Vagina (tissue), 2 donors: ENCODE measurements around the gene PHKG2.

Experiments
- CTCF ChIP-seq, 3 experiments: fragments of 450-650 bp in 2 of 3; fragments of 200-600 bp in 1 of 3; sonication (generic) in 1 of 3; IDR thresholded peaks; one replicate each; pipeline ENCODE4 v1.5.1; 2017 to 2019; ENCODE audit warnings: antibody characterized with exemption in 3 of 3, mild to moderate bottlenecking in 2 of 3, moderate library complexity in 2 of 3
- POLR2A ChIP-seq, 2 donors: fragments of 450-650 bp; IDR thresholded peaks; one replicate each; pipeline ENCODE4 v1.6.1; 2017; ENCODE audit warnings: antibody characterized with exemption in 2 of 2, mild to moderate bottlenecking in 2 of 2, moderate library complexity in 2 of 2
- POLR2AphosphoS5 ChIP-seq, 2 donors: sonication (generic); formaldehyde crosslinking; IDR thresholded peaks; one replicate each; pipeline ENCODE4 v1.9.0; 2017; ENCODE audit warnings: antibody characterized with exemption in 2 of 2, mild to moderate bottlenecking in 2 of 2, low read depth in 1 of 2; ENCODE audit not compliant: insufficient read depth in 1 of 2

GRCh38 chr16:30760577-30761426 is 12.6 kb downstream of the PHKG2 start:
- TF ChIP-seq POLR2AphosphoS5 (IDR thresholded peaks at IDR 0.05; ENCODE audit: insufficient read depth in 1 of 2, low read depth in 1 of 2) (no peak), CTCF (IDR thresholded peaks at IDR 0.05) (no peak), POLR2A (IDR thresholded peaks at IDR 0.05) (no peak)
